SIG-M5 treated with dmso at 0.1 percent for 504 hours (cell line): Measurements from ENCODE around the gene RAB40B.
"Not testable (repeated sequence)": the region's sequence is repeated elsewhere in the genome, so short reads cannot be mapped to it uniquely, and the experiment has no call there.

Experiments
- DNase-seq: peaks from one replicate; lab custom pipeline; 2025; ENCODE audit not compliant: unreplicated experiment; lab: John Stamatoyannopoulos, UW

The RAB40B gene, protein sequence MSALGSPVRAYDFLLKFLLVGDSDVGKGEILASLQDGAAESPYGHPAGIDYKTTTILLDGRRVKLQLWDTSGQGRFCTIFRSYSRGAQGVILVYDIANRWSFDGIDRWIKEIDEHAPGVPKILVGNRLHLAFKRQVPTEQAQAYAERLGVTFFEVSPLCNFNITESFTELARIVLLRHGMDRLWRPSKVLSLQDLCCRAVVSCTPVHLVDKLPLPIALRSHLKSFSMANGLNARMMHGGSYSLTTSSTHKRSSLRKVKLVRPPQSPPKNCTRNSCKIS

DNA sequence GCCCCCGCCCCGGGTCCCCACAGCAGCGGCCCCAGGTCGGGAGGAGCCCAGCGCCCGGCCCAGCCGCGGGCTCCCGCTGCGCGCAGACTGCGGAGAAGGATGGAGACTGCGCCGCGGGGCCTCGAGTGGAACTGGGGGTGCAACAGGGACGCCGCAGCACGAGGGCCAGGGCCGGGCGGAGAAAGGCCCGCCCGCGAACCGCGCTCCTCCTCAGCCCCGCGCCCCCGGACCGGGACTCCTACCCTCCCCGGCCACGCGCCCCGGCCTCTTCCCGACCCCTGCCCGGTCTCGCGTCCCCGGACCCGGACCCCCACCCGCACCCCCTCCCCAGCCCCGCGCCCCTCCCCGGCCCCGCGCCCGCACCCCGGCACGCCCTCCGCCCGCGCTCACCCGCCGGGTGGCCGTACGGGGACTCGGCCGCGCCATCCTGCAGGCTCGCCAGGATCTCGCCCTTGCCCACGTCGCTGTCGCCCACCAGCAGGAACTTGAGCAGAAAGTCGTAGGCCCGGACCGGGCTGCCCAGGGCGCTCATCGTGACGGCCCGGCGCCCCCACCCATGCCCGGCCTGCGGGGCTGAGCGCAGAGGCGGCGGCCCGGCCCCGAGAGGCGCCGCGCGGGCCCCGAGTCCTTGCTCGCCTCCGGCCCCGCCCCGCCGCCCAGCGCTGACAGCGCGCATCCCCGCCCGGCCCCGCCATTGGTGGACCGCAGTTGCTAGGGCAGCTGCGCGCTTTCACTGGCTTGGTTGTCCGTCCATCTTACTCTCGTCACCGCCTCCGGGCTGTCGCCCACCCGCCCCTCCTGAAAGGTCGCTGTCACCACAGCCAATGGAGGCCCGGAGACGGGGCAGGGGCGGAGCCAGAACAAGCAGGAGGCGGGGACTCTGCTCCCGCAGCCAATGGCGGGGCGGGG lies at the start of gene RAB40B:
RAB40B (minus strand) TSS at position 634 of the 909 bp plus-strand sequence; CDS start at position 532, 102 bp downstream.
- DNase-seq, result peak; percentile 98

DNA sequence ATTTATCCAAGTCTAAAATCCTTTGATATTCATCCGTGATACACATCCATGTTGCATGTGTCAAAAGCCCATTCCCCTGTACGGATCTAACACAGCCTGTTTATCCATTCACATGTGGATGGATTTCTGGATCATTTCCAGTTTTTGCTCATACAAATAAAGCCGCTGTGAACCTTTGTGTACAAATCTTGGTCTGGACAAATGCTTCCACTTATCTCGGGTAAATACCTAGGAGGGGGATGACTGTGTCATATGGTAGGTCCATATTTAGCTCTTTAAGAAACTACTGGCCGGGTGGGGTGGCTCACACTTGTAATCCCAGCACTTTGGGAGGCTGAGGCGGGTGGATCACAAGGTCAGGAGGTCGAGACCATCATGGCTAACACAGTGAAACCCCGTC lies 47.0 kb upstream of the RAB40B start:
- DNase-seq, result no peak

GRCh38 chr17:82744736-82745135 lies 46.2 kb upstream of the RAB40B start:
- not testable (repeated sequence) for DNase-seq

DNA sequence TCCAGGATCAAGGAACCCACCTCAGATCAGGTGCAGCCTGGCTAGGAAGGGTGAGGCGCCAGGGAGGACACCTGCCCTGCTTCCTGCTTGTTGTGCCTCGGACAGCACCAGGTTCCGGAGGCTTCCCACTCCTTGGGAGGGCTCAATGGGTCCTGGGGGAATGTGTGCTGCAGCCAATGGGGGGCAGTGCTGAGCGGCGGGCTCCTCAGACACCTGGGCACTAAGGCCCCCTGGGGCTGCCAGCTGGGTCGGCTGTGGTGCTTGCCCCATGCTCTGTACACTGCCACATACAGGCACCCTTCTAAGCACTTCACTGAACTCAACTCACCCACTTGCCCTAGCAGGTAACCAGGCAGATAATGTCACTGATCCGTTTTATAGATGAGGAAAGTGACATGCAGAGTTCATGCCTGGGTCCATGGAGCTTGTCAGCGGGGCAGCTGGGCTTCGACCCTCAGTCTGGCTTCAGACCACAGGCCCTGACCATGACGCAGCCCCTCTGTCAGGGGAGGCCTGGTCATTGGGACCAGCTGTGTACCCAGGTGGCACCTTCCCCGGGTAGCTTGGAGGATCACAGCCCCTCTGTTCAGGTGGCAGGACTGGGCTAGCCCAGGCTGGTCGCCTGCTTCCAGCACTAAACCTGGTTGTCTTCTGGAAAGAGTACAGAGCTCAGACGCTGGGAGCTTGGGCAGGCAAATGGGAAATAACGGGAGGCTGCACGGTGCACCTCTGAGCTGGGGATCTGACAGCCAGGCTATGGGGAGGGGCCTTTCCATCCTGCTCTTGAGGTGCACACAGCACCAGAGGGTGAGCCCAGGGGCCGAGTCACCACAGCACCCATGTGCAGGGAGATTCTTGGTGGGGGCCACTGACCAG lies 45.1 kb upstream of the RAB40B start:
- no peak for DNase-seq

GRCh38 chr17:82740906-82741759 lies 42.6 kb upstream of the RAB40B start:
- DNase-seq, result no peak

DNA sequence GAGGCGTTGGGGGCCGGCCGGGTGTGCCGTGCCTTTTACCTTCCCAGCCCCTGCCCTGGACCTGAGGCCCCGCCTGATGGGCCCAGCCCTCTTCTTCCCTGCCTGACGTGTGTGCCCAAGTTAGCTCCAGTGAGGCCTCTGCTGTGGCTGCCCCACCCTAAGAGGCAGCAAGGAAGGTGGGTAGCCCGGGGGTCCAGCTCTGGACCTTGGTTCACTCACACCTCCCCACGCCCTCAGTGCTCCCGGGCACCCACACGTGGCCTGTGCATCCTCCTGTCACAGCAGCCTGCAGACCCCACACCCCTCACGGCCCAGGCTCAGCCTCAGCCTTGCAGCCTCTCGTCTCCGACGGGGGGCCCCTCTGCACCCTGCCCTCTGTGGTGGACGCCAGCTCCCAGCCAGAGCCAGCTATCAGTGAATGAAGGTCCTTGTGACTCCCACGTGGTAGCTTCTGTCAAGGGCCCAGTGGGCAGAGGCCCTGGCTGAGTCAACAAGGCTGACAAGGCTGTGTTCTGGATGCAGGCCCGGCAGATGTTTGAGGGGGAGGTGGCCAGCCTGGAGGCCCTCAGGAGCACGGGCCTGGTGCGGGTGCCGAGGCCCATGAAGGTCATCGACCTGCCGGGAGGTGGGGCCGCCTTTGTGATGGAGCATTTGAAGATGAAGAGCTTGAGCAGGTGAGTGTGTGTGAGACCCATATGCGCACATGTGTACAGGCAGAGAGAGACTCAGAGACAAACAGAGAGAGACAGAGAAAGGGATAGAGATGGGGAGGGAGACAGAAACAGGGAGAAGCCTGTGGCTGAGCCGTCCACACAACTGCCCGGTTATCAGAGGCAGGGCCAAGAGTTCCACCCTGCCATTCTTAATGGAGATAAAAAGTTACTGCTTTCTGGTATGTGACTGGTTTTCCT lies 39.7 kb upstream of the RAB40B start:
- DNase-seq, result no peak

DNA sequence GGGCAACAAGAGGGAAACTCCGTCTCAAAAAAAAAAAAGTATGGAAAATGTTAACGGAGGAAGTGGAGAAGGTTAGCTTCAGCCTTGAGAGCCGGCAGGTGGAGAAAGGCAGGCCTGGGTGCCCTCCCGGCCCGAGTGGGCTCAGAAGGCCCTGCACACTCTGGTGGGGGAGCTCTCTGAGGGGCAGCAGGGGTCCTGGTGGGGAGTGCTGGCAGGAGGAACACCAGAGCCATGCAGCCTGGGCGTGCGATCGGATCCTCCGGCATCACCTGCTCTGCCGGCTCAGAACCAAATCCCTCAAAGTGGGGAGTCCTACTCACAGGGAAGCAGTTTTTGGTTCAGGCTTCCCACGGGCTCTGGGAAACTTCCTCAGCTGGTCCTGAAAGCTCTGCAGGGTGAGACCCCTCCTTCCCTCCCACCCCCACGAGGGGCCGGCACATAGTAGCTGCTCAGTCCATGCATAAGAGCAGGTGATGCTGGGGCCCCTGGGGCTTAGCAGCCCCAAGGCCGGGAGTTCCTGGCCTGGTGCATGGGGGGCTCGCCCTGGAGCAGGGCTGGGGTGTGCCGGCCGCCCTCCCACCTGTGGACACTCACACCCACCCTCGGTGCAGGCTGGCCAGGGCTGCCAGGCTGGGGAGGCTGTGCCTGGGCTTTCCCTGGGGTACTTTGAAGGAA lies 38.1 kb upstream of the RAB40B start:
- no peak for DNase-seq

GRCh38 chr17:82734987-82735866 lies 36.7 kb upstream of the RAB40B start, which contains the start of gene FN3K:
TSS of gene FN3K (plus strand) at chr17:82735615. CDS start at chr17:82735637, 22 bp downstream.
- no peak for DNase-seq

GRCh38 chr17:82732118-82732743 lies 33.7 kb upstream of the RAB40B start:
- DNase-seq, result no peak

DNA sequence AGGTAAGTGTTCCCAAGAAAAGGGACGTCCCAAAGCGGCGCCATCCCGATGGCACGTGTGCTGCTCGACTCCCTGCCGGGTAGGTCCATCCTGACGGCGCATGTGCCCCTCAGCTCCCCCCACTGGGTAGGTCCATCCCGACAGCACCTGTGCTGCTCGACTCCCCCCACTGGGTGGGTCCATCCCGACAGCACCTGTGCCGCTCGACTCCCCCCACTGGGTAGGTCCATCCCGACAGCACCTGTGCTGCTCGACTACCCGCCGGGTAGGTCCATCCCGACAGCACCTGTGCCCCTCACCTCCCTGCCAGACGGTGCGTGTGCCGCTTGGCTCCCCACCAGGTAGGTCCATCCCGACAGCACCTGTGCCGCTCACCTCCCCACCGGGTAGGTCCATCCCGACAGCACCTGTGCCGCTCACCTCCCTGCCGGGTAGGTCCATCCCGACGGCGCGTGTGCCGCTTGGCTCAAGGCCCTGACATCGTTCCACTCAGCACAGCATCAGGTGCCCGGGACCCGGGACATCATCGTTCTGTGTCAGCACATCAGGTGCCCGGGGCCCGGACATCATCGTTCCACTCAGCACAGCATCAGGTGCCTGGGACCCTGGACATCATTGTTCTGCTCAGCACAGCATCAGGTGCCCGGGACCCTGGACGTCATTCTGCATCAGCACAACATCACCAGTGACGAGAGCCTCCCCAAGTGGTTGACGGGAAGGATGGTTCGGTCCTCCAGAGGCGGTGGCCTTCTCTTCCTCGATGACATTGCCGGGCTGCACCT lies 31.2 kb upstream of the RAB40B start:
- DNase-seq, result no peak

DNA sequence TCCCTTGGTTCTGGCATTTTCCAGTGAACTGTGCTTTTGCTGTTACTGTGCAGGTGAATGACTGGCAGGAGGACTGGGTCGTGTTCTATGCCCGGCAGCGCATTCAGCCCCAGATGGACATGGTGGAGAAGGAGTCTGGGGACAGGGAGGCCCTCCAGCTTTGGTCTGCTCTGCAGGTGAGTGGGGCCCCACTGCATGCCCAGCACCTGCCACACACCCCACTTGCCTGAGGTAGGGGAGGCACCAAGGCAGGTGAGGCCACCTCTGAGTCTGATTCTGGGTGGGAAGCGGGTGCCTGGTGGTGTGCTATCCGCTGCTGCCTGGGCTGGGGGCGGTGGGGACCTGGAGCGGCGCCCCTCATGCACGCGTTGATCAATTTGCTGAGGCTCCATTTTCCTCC lies 27.9 kb upstream of the RAB40B start:
- DNase-seq, result no peak

DNA sequence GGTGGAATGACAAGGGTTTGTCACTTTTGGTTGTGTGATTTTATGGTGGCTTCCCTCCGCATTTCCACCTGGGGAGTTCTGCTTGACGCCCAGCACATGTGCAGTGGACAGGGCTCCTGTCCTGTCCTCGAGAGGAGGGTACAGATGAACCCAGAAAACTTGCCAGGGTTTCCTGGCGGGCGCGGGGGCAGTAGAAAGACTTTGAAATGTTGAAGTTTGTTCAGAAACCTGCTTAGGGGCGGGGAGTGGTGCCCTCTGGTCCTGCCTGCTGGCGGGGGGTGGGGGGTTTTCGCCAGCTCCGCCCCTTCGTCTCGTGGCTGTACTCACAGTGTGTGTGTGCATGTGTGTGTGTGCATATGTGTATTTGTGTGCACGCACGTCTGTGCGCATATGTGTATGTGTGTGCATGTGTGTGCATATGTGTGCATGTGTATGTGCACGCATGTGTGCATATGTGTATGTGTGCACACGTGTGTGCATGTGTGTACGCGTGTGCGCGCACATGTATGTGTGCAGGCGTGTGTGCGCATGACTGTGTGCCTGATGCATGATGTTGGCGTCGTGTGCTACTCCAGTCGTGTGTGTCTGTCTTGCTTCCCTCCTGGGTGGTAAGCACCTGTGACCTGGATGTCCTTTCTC lies 24.8 kb upstream of the RAB40B start:
- no peak for DNase-seq

DNA sequence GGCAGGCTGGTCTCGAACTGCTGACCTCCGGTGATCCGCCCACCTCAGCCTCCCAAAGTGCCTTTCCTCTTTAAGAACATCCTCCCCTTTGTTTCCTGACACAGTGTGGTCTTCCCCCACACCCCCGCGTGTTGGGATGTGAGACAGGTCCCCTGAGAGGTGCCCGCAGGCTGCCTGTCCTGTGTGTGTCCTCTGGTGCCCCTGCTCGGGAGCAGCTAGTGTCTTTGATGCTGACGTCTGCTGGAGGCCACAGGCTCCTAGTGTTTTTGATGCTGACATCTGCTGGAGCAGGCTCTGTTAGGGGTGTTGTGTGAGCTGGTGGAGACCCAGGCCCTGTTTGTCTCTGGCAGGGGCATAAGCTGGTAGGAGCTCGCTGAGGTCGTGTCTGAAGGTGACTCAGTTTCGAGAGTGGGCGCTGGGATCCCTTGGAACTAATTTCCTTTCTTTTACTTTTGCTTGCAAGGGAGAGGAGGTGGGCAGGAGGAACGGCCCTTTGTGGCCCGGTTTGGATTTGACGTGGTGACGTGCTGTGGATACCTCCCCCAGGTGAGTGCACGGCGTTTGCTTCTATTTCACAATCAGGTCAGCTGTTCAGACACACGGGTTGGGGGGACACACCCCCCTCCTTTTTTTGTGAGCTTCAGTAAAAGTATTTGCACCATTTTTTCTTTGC lies 24.0 kb upstream of the RAB40B start:
- no peak for DNase-seq

GRCh38 chr17:82720204-82720603 lies 21.7 kb upstream of the RAB40B start:
- no peak for DNase-seq

GRCh38 chr17:82718986-82719685 lies 20.6 kb upstream of the RAB40B start:
- DNase-seq, result no peak
